CD4-positive, alpha-beta memory T cell (primary cell): Measurements from ENCODE around the gene USP13. TPM values are rescaled to one million over a fixed set of nuclear protein-coding genes. Genes with fewer than 3 reads are reported as not detected.
A peak's percentile ranks its signal among the peaks of the same experiment; 100 is the strongest.

Source experiments
- CTCF ChIA-PET: fragments of 350-600 bp; sonication (Branson Sonifier 250); formaldehyde crosslinking; loops from one replicate; lab custom pipeline; 2021; ENCODE audit warnings: inconsistent platforms; ENCODE audit not compliant: partially characterized antibody; lab: Charles Lee
- POLR2A ChIA-PET: fragments of 350-600 bp; sonication (Branson Sonifier 250); formaldehyde crosslinking; loops from one replicate; lab custom pipeline; 2021; ENCODE audit not compliant: partially characterized antibody; lab: Charles Lee
- DNase-seq, 5 donors: peaks; one replicate each; pipeline versions ENCODE4 v3.0.0 to v3.0.0-alpha.2; 2020 to 2022; ENCODE audit warnings: mixed read lengths in 1 of 5
- H3K27ac ChIP-seq: one replicate; pipeline ENCODE4 v1.7.0; 2013; ENCODE audit warnings: low read depth, low read length
- H3K27me3 ChIP-seq: 2 replicates; pipeline ENCODE4 v1.7.0; 2013; ENCODE audit warnings: mild to moderate bottlenecking, low read length, moderate library complexity; ENCODE audit not compliant: insufficient read depth
- H3K36me3 ChIP-seq: 2 replicates; pipeline ENCODE4 v1.7.0; 2013; ENCODE audit warnings: mild to moderate bottlenecking, low read length, moderate library complexity; ENCODE audit not compliant: insufficient read depth
- H3K4me1 ChIP-seq: 2 replicates; pipeline ENCODE4 v1.7.0; 2013; ENCODE audit warnings: mild to moderate bottlenecking, low read length, moderate library complexity; ENCODE audit not compliant: insufficient read depth
- H3K4me3 ChIP-seq, 2 donors: one replicate each; pipeline ENCODE4 v1.7.0; 2013; ENCODE audit warnings: low read length in 2 of 2, mild to moderate bottlenecking in 1 of 2
- H3K9me3 ChIP-seq, 2 donors: one replicate each; pipeline ENCODE4 v1.7.0; 2013; ENCODE audit warnings: low read length in 2 of 2, control low read depth in 1 of 2; ENCODE audit not compliant: control insufficient read depth in 1 of 2
- H3K27ac Mint-ChIP-seq, 7 donors: one replicate each; pipeline ENCODE4 v1.8.0; 2020 to 2021; ENCODE audit warnings: mixed read lengths in 7 of 7, mild to moderate bottlenecking in 6 of 7, inconsistent platforms in 3 of 7, moderate library complexity in 3 of 7
- H3K27me3 Mint-ChIP-seq, 2 donors: one replicate each; pipeline ENCODE4 v1.8.0; 2020 to 2021; ENCODE audit warnings: mixed read lengths in 2 of 2
- H3K36me3 Mint-ChIP-seq, 2 donors: one replicate each; pipeline ENCODE4 v1.8.0; 2020 to 2021; ENCODE audit warnings: mixed read lengths in 2 of 2, inconsistent platforms in 1 of 2, mild to moderate bottlenecking in 1 of 2
- H3K4me1 Mint-ChIP-seq, 4 donors: one replicate each; pipeline ENCODE4 v1.8.0; 2020 to 2021; ENCODE audit warnings: mixed read lengths in 4 of 4, mild to moderate bottlenecking in 1 of 4
- H3K4me3 Mint-ChIP-seq, 8 donors: one replicate each; pipeline ENCODE4 v1.8.0; 2020 to 2021; ENCODE audit warnings: mixed read lengths in 8 of 8, mild to moderate bottlenecking in 7 of 8, moderate library complexity in 6 of 8, inconsistent platforms in 3 of 8
- H3K9me3 Mint-ChIP-seq, 8 donors: one replicate each; pipeline ENCODE4 v1.8.0; 2020 to 2021; ENCODE audit warnings: mixed read lengths in 8 of 8, mild to moderate bottlenecking in 5 of 8, inconsistent platforms in 3 of 8, moderate library complexity in 1 of 8
- intact Hi-C: fragments of 100-400 bp; cut with micrococcal nuclease; formaldehyde crosslinking; loops from one replicate; pipeline ENCODE4 v1.15.1; 2023
- polyA plus RNA-seq, 2 donors: library from polyadenylated mRNA; unstranded; fragments of 300-500 nt; fragmentation: Illumina TruSeq; gene quantifications; one replicate each; pipeline ENCODE4 v1.2.3, GENCODE V29; 2021
- total RNA-seq, 2 experiments: library from RNA; stranded (reverse); gene quantifications; one replicate each; pipeline ENCODE4 v1.2.3, GENCODE V29; 2021

USP13 gene
- total and polyA plus RNA-seq, 4 experiments from 2014 or later: 5.3 to 11.6 (median 9.6) TPM

DNA sequence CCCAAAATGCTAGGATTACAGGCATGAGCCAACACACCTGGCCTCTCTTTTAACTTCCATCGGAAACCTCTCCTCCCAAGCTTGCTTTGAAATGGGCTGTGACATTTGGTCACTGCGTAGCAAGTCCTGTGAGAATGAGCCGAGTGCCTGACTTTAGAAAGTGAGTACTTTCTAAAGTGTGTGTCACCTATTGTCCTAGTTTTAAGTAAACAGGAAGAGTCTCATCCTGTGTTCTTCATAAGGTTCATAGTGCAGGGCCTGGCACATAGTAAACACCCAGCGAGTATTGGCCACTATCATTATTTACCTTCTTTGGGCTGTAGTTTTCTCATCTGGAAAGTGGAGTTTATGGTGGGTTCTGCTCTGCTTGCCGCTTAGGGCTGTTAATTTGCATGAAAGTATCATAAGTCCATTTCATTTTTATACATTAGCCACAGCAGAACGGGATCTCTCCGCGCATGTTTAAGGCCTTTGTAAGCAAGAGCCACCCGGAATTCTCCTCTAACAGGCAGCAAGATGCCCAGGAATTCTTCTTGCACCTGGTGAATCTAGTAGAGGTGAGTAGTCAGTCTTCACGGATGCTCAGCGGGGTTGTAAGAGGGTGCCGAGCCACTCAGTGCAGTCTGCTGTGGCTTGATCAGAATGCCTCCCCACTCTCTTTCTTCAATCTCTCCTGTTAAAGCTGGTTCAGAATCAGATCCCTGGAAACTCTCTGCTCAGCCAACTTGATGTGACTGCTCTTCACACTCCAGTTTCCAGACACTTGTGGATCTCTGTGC lies 87.2 kb downstream of the USP13 start:
- no peaks in the 10 kb centered on the region for H3K36me3 ChIP-seq
- H3K4me3 Mint-ChIP-seq: no peak overlapping the region
- H3K4me1 ChIP-seq: no peaks in the 10 kb centered on the region
- no peak overlapping the region for H3K4me3 ChIP-seq
- H3K27me3 Mint-ChIP-seq: no peaks in the 10 kb centered on the region
- intact Hi-C loops: no loop called here
- no peak overlapping the region for H3K27ac ChIP-seq
- H3K27ac Mint-ChIP-seq: peak overlapping the region in 3 of 7 donors; percentile 50 to 72 (median 68)
- no peaks in the 10 kb centered on the region for H3K9me3 Mint-ChIP-seq
- H3K9me3 ChIP-seq: no peaks in the 10 kb centered on the region
- H3K36me3 Mint-ChIP-seq: peaks cover 35 to 49% of the 10 kb centered on the region in 2 donors
- ChIA-PET CTCF (interaction anchor here (0.8 kb wide), 1 partner anchor 9 kb away, joined by 3 read pairs; no protein-coding TSS in a partner anchor), POLR2A (no interaction called here)
- no peak for DNase-seq
- no peaks in the 10 kb centered on the region for H3K27me3 ChIP-seq
- peaks cover 0 to 4% (median 0%) of the 10 kb centered on the region in 4 donors for H3K4me1 Mint-ChIP-seq

DNA sequence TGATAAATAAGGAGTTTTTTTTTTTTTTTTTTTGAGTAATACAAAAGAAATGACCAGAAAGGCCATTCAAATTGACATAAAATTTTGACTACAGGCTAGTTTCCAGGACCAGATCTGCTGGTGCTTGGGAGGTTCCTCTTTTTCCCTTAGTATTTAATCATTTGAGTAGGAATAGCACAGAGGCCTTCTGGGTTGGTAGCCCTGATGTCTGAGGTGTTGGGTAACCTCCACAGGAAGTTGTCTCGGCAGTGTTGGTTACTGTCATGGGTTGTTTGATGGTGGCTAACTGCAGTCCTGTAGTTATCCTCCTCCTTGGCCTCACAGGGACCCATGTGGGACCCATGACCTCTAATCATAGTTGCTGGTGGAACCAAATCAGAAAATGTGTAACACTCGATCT lies 91.1 kb downstream of the USP13 start:
- H3K36me3 Mint-ChIP-seq: peaks cover 35 to 52% of the 10 kb centered on the region in 2 donors
- H3K27ac Mint-ChIP-seq: no peak overlapping the region
- no peaks in the 10 kb centered on the region for H3K4me1 Mint-ChIP-seq
- no peak for DNase-seq
- ChIA-PET CTCF (no interaction called here), POLR2A (no interaction called here)
- no peak overlapping the region for H3K4me3 Mint-ChIP-seq
- Histone ChIP-seq H3K27ac (no peak overlapping the region), H3K9me3 (no peaks in the 10 kb centered on the region), H3K36me3 (no peaks in the 10 kb centered on the region), H3K27me3 (no peaks in the 10 kb centered on the region), H3K4me3 (no peak overlapping the region), H3K4me1 (no peaks in the 10 kb centered on the region)
- H3K27me3 Mint-ChIP-seq: no peaks in the 10 kb centered on the region
- intact Hi-C loops: no loop called here
- H3K9me3 Mint-ChIP-seq: no peaks in the 10 kb centered on the region

DNA sequence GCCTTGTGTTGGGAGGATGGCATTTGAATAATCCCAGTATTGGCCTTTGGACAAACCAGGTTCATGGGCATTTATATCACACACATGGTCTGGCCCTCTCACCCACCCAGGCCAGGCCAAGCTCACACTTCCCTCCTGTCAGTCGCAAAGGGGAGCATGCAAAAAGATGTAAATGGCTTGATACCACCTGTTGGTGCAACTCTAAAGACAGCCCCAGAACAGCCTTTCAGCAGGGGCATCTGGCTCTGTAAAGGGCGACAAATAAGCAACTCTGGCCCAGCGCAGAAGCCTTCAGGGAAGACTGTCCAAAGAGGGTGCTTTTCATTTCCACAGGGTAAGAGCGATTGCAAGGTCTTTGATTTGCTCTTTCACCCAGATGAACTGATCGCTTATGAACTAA lies 91.8 kb downstream of the USP13 start:
- Histone ChIP-seq H3K4me1 (no peaks in the 10 kb centered on the region), H3K9me3 (no peaks in the 10 kb centered on the region), H3K27ac (no peak overlapping the region), H3K27me3 (no peaks in the 10 kb centered on the region), H3K36me3 (no peaks in the 10 kb centered on the region), H3K4me3 (no peak overlapping the region)
- peaks cover 35 to 52% of the 10 kb centered on the region in 2 donors for H3K36me3 Mint-ChIP-seq
- H3K9me3 Mint-ChIP-seq: no peaks in the 10 kb centered on the region
- DNase-seq: no peak
- CTCF ChIA-PET: no interaction called here
- POLR2A ChIA-PET: no interaction called here
- H3K27ac Mint-ChIP-seq: no peak overlapping the region
- H3K4me1 Mint-ChIP-seq: no peaks in the 10 kb centered on the region
- H3K4me3 Mint-ChIP-seq: no peak overlapping the region
- no peaks in the 10 kb centered on the region for H3K27me3 Mint-ChIP-seq
- intact Hi-C loops: no loop called here

DNA sequence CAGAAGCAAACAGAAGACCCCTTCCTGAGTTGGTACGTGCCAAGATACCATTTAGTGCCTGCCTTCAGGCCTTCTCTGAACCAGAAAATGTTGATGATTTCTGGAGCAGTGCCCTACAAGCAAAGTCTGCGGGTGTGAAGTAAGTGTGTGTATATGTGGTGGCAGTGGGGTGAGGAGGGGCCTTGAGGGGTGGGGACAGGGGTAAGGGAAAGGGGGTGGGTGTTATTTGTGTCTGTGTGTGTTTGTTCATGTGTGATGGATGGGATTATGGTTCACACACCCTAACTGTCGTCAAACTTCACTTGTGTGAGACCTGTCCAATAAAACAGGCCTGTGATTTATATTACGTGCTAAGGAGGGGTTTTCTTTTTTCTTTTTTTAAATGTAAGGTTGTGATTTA lies 92.2 kb downstream of the USP13 start:
- intact Hi-C loops: no loop called here
- H3K4me1 Mint-ChIP-seq: no peaks in the 10 kb centered on the region
- CTCF ChIA-PET: no interaction called here

DNA sequence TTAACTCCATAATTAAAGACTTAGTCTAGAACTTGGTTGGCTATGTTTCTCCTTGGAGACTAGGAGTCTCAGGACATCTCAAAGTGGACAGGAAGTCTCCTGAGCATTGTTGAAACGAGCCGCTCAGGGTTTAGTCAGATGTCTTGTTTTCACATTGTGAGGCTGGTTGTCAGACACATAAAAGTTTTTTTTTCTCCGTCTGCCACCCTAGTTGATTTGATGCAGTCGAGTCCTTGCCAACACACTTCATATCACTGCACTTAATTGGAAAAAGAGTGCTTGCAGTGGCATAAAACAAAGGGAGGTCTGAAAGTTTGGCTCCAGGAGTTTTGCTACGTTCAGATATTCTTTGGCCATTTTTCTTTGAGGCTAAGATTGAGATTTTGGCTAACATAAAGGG lies 92.9 kb downstream of the USP13 start:
- Histone ChIP-seq H3K27ac (no peak overlapping the region), H3K9me3 (no peaks in the 10 kb centered on the region), H3K36me3 (no peaks in the 10 kb centered on the region), H3K27me3 (no peaks in the 10 kb centered on the region), H3K4me3 (no peak overlapping the region), H3K4me1 (no peaks in the 10 kb centered on the region)
- Mint-ChIP-seq H3K9me3 (no peaks in the 10 kb centered on the region), H3K27ac (no peak overlapping the region), H3K36me3 (peaks cover 33 to 44% of the 10 kb centered on the region in 2 donors), H3K4me3 (no peak overlapping the region), H3K27me3 (no peaks in the 10 kb centered on the region), H3K4me1 (no peaks in the 10 kb centered on the region)
- intact Hi-C loops: no loop called here
- ChIA-PET POLR2A (no interaction called here), CTCF (no interaction called here)
- no peak for DNase-seq

More for the DNA sequence above, 92.2 kb downstream of the USP13 start:
- Mint-ChIP-seq H3K4me3 (no peak overlapping the region), H3K9me3 (no peaks in the 10 kb centered on the region), H3K27me3 (no peaks in the 10 kb centered on the region), H3K27ac (no peak overlapping the region), H3K36me3 (peaks cover 33 to 48% of the 10 kb centered on the region in 2 donors)
- no peaks in the 10 kb centered on the region for H3K9me3 ChIP-seq
- H3K27me3 ChIP-seq: no peaks in the 10 kb centered on the region
- POLR2A ChIA-PET: no interaction called here
- no peak overlapping the region for H3K4me3 ChIP-seq
- H3K4me1 ChIP-seq: no peaks in the 10 kb centered on the region
- no peak for DNase-seq
- no peak overlapping the region for H3K27ac ChIP-seq
- no peaks in the 10 kb centered on the region for H3K36me3 ChIP-seq

DNA sequence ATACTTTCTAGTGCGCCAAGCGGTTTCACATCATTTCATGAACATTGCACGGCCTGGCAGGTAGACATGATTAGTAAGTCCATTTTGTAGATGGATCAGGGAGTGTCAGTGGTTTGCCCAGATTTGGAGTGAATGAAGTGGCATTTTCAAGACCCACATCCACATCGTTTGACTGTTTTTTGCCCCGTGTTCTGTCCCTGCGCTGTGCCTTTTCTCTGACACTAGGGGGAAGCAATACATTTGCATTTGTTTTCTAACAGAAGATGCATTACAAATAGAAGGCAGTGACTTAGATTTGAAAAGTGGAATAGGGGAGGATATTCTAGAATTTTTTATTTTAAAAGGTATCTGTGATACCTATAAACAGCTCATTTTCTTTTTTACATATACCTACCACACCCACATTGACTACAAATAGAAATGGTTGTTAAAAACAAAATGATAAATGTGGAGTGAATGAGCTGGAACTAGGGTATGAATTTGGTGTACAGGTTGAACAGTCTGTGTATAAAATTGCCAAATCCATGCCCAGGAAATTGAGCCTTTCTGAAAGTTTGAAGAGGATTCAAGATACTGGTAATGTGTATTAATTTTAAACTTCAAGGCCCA lies 98.0 kb downstream of the USP13 start:
- no peaks in the 10 kb centered on the region for H3K9me3 Mint-ChIP-seq
- Histone ChIP-seq H3K36me3 (no peaks in the 10 kb centered on the region), H3K4me1 (no peaks in the 10 kb centered on the region), H3K4me3 (no peak overlapping the region), H3K9me3 (no peaks in the 10 kb centered on the region), H3K27me3 (no peaks in the 10 kb centered on the region), H3K27ac (no peak overlapping the region)
- no peaks in the 10 kb centered on the region for H3K27me3 Mint-ChIP-seq
- H3K36me3 Mint-ChIP-seq: peaks cover 17 to 29% of the 10 kb centered on the region in 2 donors
- ChIA-PET CTCF (interaction anchor here (0.6 to 1.4 kb wide), 2 partner anchors 13 to 546 kb away, joined by 3 to 4 read pairs; no protein-coding TSS in a partner anchor), POLR2A (no interaction called here)
- intact Hi-C loops: no loop called here
- no peak overlapping the region for H3K4me3 Mint-ChIP-seq
- no peaks in the 10 kb centered on the region for H3K4me1 Mint-ChIP-seq
- H3K27ac Mint-ChIP-seq: no peak overlapping the region
- DNase-seq: no peak

DNA sequence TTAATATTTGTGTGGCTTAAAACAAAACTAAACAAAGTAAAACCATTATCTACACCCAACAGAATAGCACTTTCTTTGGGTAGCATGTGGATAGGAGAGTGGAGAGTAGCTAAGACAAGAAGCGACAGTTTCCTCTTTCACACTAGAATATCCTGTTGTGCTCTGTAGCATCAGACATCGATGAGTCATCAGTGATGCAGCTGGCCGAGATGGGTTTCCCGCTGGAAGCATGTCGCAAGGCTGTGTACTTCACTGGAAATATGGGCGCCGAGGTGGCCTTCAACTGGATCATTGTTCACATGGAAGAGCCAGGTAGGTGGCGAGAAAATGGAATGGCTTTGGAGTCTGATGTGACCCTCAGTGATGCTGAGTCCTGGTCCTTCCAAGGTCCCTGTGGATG lies 108.1 kb downstream of the USP13 start:
- no peak for DNase-seq
- Histone ChIP-seq H3K36me3 (no peaks in the 10 kb centered on the region), H3K4me3 (no peak overlapping the region), H3K27me3 (no peaks in the 10 kb centered on the region), H3K4me1 (no peaks in the 10 kb centered on the region), H3K27ac (no peak overlapping the region), H3K9me3 (no peaks in the 10 kb centered on the region)
- H3K4me1 Mint-ChIP-seq: no peaks in the 10 kb centered on the region
- H3K36me3 Mint-ChIP-seq: peaks cover 64 to 71% of the 10 kb centered on the region in 2 donors
- ChIA-PET POLR2A (no interaction called here), CTCF (no interaction called here)
- no peaks in the 10 kb centered on the region for H3K27me3 Mint-ChIP-seq
- H3K27ac Mint-ChIP-seq: no peak overlapping the region
- H3K9me3 Mint-ChIP-seq: no peaks in the 10 kb centered on the region
- intact Hi-C loops: no loop called here
- H3K4me3 Mint-ChIP-seq: no peak overlapping the region
